Mesothelial cell of epicardium (in vitro differentiated cells): ENCODE results near the gene TBX18. TPM values are rescaled to one million over a fixed set of nuclear protein-coding genes. Genes with fewer than 3 reads are reported as not detected.

Experiments
- DNase-seq, 2 experiments: peaks; one replicate each; pipeline ENCODE4 v3.0.0; 2021; ENCODE audit warnings: low spot score in 2 of 2; ENCODE audit not compliant: unreplicated experiment in 2 of 2
- H3K27ac Mint-ChIP-seq: 2 replicates; pipeline ENCODE4 v1.8.0; 2021; ENCODE audit warnings: mixed read lengths
- H3K27me3 Mint-ChIP-seq: 2 replicates; pipeline ENCODE4 v1.8.0; 2021; ENCODE audit warnings: low read depth, mixed read lengths
- H3K36me3 Mint-ChIP-seq: 2 replicates; pipeline ENCODE4 v1.8.0; 2021; ENCODE audit warnings: mixed read lengths
- H3K4me1 Mint-ChIP-seq: 2 replicates; pipeline ENCODE4 v1.8.0; 2021; ENCODE audit warnings: mixed read lengths
- H3K4me3 Mint-ChIP-seq: 2 replicates; pipeline ENCODE4 v1.8.0; 2021; ENCODE audit warnings: mild to moderate bottlenecking, moderate library complexity, mixed read lengths
- H3K9me3 Mint-ChIP-seq: 2 replicates; pipeline ENCODE4 v1.8.0; 2021; ENCODE audit warnings: mixed read lengths
- CTCF ChIP-seq: fragments of 200-600 bp; sonication (generic); IDR thresholded peaks from one replicate; pipeline ENCODE4 v1.5.0; 2021; ENCODE audit warnings: antibody characterized with exemption; ENCODE audit not compliant: unreplicated experiment
- total RNA-seq: library from RNA; stranded (reverse); gene quantifications from 3 replicates; pipeline ENCODE4 v1.2.1, GENCODE V29; 2021

Gene TBX18
- total RNA-seq, 1 donor from 2014 or later: 12.8 TPM

- Mint-ChIP-seq H3K4me1 (no peaks in the 10 kb centered on the region), H3K27ac (no peak overlapping the region), H3K27me3 (peaks cover 7% of the 10 kb centered on the region), H3K9me3 (peaks cover 4% of the 10 kb centered on the region), H3K36me3 (no peaks in the 10 kb centered on the region), H3K4me3 (no peak overlapping the region)
- no peak for TF ChIP-seq CTCF
- DNase-seq: no peak
These were observed 46.1 kb downstream of the TBX18 start for GRCh38 chr6:84718038-84718955.

- no peak overlapping the region for H3K27ac Mint-ChIP-seq
- TF ChIP-seq CTCF: no peak
- peaks cover 2% of the 10 kb centered on the region for H3K27me3 Mint-ChIP-seq
- no peaks in the 10 kb centered on the region for H3K4me1 Mint-ChIP-seq
- H3K4me3 Mint-ChIP-seq: no peak overlapping the region
- H3K36me3 Mint-ChIP-seq: no peaks in the 10 kb centered on the region
- no peak for DNase-seq
- peaks cover 6% of the 10 kb centered on the region for H3K9me3 Mint-ChIP-seq
These were observed 55.3 kb downstream of the TBX18 start for GRCh38 chr6:84709121-84709520.

GRCh38 chr6:84707171-84707570 is 57.2 kb downstream of the TBX18 start:
- Mint-ChIP-seq H3K9me3 (peaks cover 2% of the 10 kb centered on the region), H3K36me3 (no peaks in the 10 kb centered on the region), H3K27me3 (peaks cover 2% of the 10 kb centered on the region), H3K4me3 (no peak overlapping the region), H3K4me1 (no peaks in the 10 kb centered on the region), H3K27ac (no peak overlapping the region)
- DNase-seq: no peak
- TF ChIP-seq CTCF: no peak

GRCh38 chr6:84696166-84696565 is 68.2 kb downstream of the TBX18 start:
- DNase-seq: no peak
- no peaks in the 10 kb centered on the region for H3K4me1 Mint-ChIP-seq
- H3K9me3 Mint-ChIP-seq: peaks cover 18% of the 10 kb centered on the region
- no peak for TF ChIP-seq CTCF
- no peaks in the 10 kb centered on the region for H3K36me3 Mint-ChIP-seq
- H3K27me3 Mint-ChIP-seq: peaks cover 3% of the 10 kb centered on the region
- H3K4me3 Mint-ChIP-seq: no peak overlapping the region
- H3K27ac Mint-ChIP-seq: no peak overlapping the region

GRCh38 chr6:84691978-84692623 is 72.3 kb downstream of the TBX18 start:
- Mint-ChIP-seq H3K9me3 (peaks cover 10% of the 10 kb centered on the region), H3K27ac (no peak overlapping the region), H3K4me1 (peaks cover 9% of the 10 kb centered on the region), H3K36me3 (no peaks in the 10 kb centered on the region), H3K4me3 (no peak overlapping the region), H3K27me3 (peaks cover 12% of the 10 kb centered on the region)
- no peak for DNase-seq
- no peak for TF ChIP-seq CTCF
